ENCODE measurements around the gene NMU.
"Not testable (repeated sequence)": the region's sequence is repeated elsewhere in the genome, so short reads cannot be mapped to it uniquely, and the experiment has no call there.

NMU gene

GRCh38 chr4:55618546-55619143 is 17.5 kb downstream of the NMU start:
- DNase-seq, result no peak

- DNase-seq, result no peak
These were observed 18.4 kb downstream of the NMU start for GRCh38 chr4:55617587-55618197.

- no peak for DNase-seq
These were observed 21.1 kb downstream of the NMU start for GRCh38 chr4:55615008-55615407.

GRCh38 chr4:55613621-55614020 is 22.5 kb downstream of the NMU start:
- peak; percentile 5 for DNase-seq

GRCh38 chr4:55612341-55612740 is 23.8 kb downstream of the NMU start:
- DNase-seq, result no peak

GRCh38 chr4:55611358-55612059 is 24.6 kb downstream of the NMU start:
- no peak for DNase-seq

- DNase-seq, result no peak
These were observed 25.7 kb downstream of the NMU start for GRCh38 chr4:55610381-55610780.

GRCh38 chr4:55609393-55609866 is 26.7 kb downstream of the NMU start:
- peak; percentile 4 for DNase-seq

GRCh38 chr4:55608591-55608990 is 27.5 kb downstream of the NMU start:
- DNase-seq, result no peak

- no peak for DNase-seq
These were observed 31.1 kb downstream of the NMU start for GRCh38 chr4:55604996-55605395.

- DNase-seq, result no peak
These were observed 35.5 kb downstream of the NMU start for GRCh38 chr4:55600640-55601039.

- DNase-seq, result no peak
These were observed 37.5 kb downstream of the NMU start for GRCh38 chr4:55598641-55599040.

GRCh38 chr4:55592014-55592413 is 44.1 kb downstream of the NMU start, which contains the start of gene PDCL2:
TSS of gene PDCL2 (minus strand) at chr4:55592245. CDS start at chr4:55592109, 136 bp downstream.
- no peak for DNase-seq

- DNase-seq, result no peak
These were observed 47.9 kb downstream of the NMU start for GRCh38 chr4:55588160-55588559.

- DNase-seq, result not testable (repeated sequence)
These were observed 53.3 kb downstream of the NMU start for GRCh38 chr4:55582773-55583172.

GRCh38 chr4:55578341-55579010 is 57.6 kb downstream of the NMU start:
- DNase-seq, result no peak

GRCh38 chr4:55575513-55575912 is 60.6 kb downstream of the NMU start:
- DNase-seq, result no peak

GRCh38 chr4:55574252-55574651 is 61.8 kb downstream of the NMU start:
- DNase-seq, result no peak

GRCh38 chr4:55571806-55572205 is 64.3 kb downstream of the NMU start:
- no peak for DNase-seq

- DNase-seq, result no peak
These were observed 67.1 kb downstream of the NMU start for GRCh38 chr4:55568905-55569504.

GRCh38 chr4:55561889-55562288 is 74.2 kb downstream of the NMU start:
- DNase-seq, result no peak

GRCh38 chr4:55560096-55560495 is 76.0 kb downstream of the NMU start:
- no peak for DNase-seq

- DNase-seq, result no peak
These were observed 81.6 kb downstream of the NMU start for GRCh38 chr4:55554453-55555030.

Measured in retina (tissue), 1 donor.